Ishikawa (cell line): ENCODE data around the gene PRKN.

Experiments
- CEBPB ChIP-seq: IDR thresholded peaks from 2 replicates; pipeline ENCODE4 v1.6.1; 2012
- CREB1 ChIP-seq: IDR thresholded peaks from 2 replicates; pipeline ENCODE4 v1.6.1; 2012; ENCODE audit warnings: low read depth
- EGR1 ChIP-seq: IDR thresholded peaks from 2 replicates; pipeline ENCODE4 v1.6.1; 2012
- EP300 ChIP-seq: IDR thresholded peaks from 2 replicates; pipeline ENCODE4 v1.6.1; 2012; ENCODE audit warnings: borderline replicate concordance
- FOXM1 ChIP-seq: IDR thresholded peaks from 2 replicates; pipeline ENCODE4 v1.6.1; 2012; ENCODE audit warnings: low read depth, borderline replicate concordance
- NFIC ChIP-seq: IDR thresholded peaks from 2 replicates; pipeline ENCODE4 v1.6.1; 2012
- RAD21 ChIP-seq: IDR thresholded peaks from 2 replicates; pipeline ENCODE4 v1.6.1; 2012; ENCODE audit warnings: low read depth
- TAF1 ChIP-seq: IDR thresholded peaks from 2 replicates; pipeline ENCODE4 v1.6.1; 2012; ENCODE audit warnings: low read depth, mild to moderate bottlenecking
- TCF12 ChIP-seq: IDR thresholded peaks from 2 replicates; pipeline ENCODE4 v1.6.1; 2012; ENCODE audit warnings: low read depth
- TEAD4 ChIP-seq: IDR thresholded peaks from 2 replicates; pipeline ENCODE4 v1.6.1; 2012
- USF1 ChIP-seq: IDR thresholded peaks from 2 replicates; pipeline ENCODE4 v1.6.1; 2012
- YY1 ChIP-seq: IDR thresholded peaks from 2 replicates; pipeline ENCODE4 v1.6.1; 2012; ENCODE audit warnings: low read depth
- ZBTB7A ChIP-seq: IDR thresholded peaks from 2 replicates; pipeline ENCODE4 v1.6.1; 2012; ENCODE audit warnings: low read depth
- TF ChIP-seq, protein P1 (sequence below): IDR thresholded peaks from 2 replicates; pipeline ENCODE4 v1.6.1; 2012
- TF ChIP-seq, protein P2 (sequence below): IDR thresholded peaks from 2 replicates; pipeline ENCODE4 v1.6.1; 2012; ENCODE audit warnings: low read depth, mild to moderate bottlenecking

PRKN gene

DNA sequence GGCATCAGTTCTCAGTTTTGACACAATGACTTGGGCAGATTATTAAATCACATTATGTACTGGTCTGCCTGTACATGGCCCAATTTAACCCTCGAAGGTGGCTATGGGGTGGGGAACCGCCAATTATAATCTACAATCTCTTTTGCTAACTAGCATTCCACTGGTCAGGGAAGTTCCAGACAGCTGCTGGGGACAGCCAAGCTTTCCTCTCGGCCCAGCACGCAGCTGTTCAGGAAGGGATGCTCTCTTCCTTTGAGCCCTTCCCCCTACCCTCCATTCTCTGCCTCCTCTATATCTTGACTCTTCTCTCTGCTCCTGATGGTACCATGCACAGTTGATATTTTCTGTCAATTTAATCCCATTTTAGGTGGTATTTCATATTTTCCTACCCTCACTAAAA lies 1220.2 kb downstream of the PRKN start:
- TF ChIP-seq USF1 (no peak), YY1 (no peak), TAF1 (no peak), TEAD4 (no peak), EP300 (no peak), TCF12 (no peak), ZBTB7A (no peak), RAD21 (no peak), CREB1 (no peak), CEBPB (no peak), NFIC (no peak), FOXM1 (no peak), EGR1 (no peak)
- TF ChIP-seq, protein P1, sequence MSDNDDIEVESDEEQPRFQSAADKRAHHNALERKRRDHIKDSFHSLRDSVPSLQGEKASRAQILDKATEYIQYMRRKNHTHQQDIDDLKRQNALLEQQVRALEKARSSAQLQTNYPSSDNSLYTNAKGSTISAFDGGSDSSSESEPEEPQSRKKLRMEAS = no peak
- TF ChIP-seq, protein P2, sequence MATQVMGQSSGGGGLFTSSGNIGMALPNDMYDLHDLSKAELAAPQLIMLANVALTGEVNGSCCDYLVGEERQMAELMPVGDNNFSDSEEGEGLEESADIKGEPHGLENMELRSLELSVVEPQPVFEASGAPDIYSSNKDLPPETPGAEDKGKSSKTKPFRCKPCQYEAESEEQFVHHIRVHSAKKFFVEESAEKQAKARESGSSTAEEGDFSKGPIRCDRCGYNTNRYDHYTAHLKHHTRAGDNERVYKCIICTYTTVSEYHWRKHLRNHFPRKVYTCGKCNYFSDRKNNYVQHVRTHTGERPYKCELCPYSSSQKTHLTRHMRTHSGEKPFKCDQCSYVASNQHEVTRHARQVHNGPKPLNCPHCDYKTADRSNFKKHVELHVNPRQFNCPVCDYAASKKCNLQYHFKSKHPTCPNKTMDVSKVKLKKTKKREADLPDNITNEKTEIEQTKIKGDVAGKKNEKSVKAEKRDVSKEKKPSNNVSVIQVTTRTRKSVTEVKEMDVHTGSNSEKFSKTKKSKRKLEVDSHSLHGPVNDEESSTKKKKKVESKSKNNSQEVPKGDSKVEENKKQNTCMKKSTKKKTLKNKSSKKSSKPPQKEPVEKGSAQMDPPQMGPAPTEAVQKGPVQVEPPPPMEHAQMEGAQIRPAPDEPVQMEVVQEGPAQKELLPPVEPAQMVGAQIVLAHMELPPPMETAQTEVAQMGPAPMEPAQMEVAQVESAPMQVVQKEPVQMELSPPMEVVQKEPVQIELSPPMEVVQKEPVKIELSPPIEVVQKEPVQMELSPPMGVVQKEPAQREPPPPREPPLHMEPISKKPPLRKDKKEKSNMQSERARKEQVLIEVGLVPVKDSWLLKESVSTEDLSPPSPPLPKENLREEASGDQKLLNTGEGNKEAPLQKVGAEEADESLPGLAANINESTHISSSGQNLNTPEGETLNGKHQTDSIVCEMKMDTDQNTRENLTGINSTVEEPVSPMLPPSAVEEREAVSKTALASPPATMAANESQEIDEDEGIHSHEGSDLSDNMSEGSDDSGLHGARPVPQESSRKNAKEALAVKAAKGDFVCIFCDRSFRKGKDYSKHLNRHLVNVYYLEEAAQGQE = no peak

GRCh38 chr6:161503570-161503969 lies 1224.0 kb downstream of the PRKN start:
- TF ChIP-seq ZBTB7A = no peak
- no peak for TF ChIP-seq EGR1
- no peak for TF ChIP-seq USF1
- no peak for TF ChIP-seq YY1
- TF ChIP-seq CEBPB = no peak
- no peak for TF ChIP-seq EP300
- no peak for TF ChIP-seq NFIC
- no peak for TF ChIP-seq FOXM1
- TF ChIP-seq TCF12 = no peak
- TF ChIP-seq TEAD4 = no peak
- TF ChIP-seq CREB1 = no peak
- no peak for TF ChIP-seq RAD21
- TF ChIP-seq TAF1 = no peak
- TF ChIP-seq, protein P2 = no peak
- TF ChIP-seq, protein P1 = no peak

DNA sequence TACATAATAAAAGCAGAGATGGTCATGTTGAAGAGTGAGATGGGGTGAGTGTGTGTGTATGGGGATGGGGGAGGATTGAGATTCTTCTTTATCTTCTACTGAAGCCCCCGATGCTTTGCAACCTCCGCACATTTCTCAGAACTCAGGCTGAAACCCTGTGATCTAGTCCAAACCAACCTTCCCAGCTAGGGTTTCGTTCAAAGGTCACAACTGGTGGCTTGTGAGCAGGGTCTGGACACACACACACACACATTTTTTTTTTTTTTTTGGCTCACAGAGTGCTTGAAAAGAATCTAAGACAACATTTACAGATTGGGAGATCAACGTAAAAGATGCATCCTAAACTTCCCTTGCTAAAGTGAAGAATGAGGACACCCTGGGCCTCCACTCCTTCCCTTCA lies 1228.7 kb downstream of the PRKN start:
- TF ChIP-seq TAF1 = no peak
- no peak for TF ChIP-seq ZBTB7A
- TF ChIP-seq CREB1 = no peak
- no peak for TF ChIP-seq EGR1
- no peak for TF ChIP-seq YY1
- no peak for TF ChIP-seq NFIC
- TF ChIP-seq FOXM1 = no peak

GRCh38 chr6:161498359-161498758 lies 1229.2 kb downstream of the PRKN start:
- TF ChIP-seq TCF12 = 0 out of 2 replicates have a peak, but pooled peaks have one; percentile 35
- 0 out of 2 replicates have a peak, but pooled peaks have one; percentile 24 for TF ChIP-seq TEAD4
- no peak for TF ChIP-seq ZBTB7A
- TF ChIP-seq, protein P1 = peak; percentile 76
- peak; percentile 59 for TF ChIP-seq NFIC
- TF ChIP-seq USF1 = peak; percentile 66
- peak; percentile 93 for TF ChIP-seq RAD21
- no peak for TF ChIP-seq CEBPB

DNA sequence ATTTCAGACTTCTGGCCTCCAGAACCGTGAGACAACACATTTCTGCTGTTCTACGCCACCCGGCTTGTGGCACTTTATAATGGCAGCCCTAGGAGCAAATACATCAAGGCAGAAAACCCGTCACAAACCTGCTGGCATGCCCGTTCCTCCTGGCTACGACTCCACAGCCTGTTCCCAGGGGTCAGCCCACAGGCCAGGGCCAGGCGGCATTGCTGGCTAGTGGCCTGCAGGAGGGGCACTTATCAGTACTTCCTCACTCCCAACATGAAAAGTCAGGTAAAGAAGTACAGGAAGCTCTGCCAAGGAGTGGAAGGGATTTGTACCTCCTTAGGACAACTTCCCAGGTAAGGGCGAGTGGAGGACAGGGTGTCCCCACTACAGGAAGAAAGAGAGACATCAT lies 1230.6 kb downstream of the PRKN start:
- TF ChIP-seq FOXM1 = no peak
- no peak for TF ChIP-seq CREB1
- TF ChIP-seq TAF1 = no peak
- no peak for TF ChIP-seq USF1
- no peak for TF ChIP-seq EP300
- TF ChIP-seq, protein P2 = no peak
- TF ChIP-seq EGR1 = no peak
- no peak for TF ChIP-seq CEBPB
